Measurements from ENCODE around the gene RPL26. TPM values are rescaled to one million over a fixed set of nuclear protein-coding genes. Genes with fewer than 3 reads are reported as not detected.
"Not testable (repeated sequence)": the region's sequence is repeated elsewhere in the genome, so short reads cannot be mapped to it uniquely, and the experiment has no call there.

Gene RPL26
- total RNA-seq, 2 donors from 2014 or later = 1,496 to 1,646 TPM

GRCh38 chr17:8350339-8350738 is 32.7 kb downstream of the RPL26 start:
- Histone ChIP-seq H3K4me3 (no peak overlapping the region), H3K27ac (no peak overlapping the region), H3K36me3 (replicated peaks in 1 of 2; ENCODE audit: insufficient read depth in 1 of 2, low read depth in 2 of 2) (no peaks in the 10 kb centered on the region), H3K27me3 (no peaks in the 10 kb centered on the region), H3K9me3 (no peaks in the 10 kb centered on the region), H3K4me1 (no peaks in the 10 kb centered on the region)
- intact Hi-C loops (cut with DNase I) = no loop called here
- TF ChIP-seq CTCF (IDR thresholded peaks at IDR 0.05) (no peak), POLR2A (IDR thresholded peaks at IDR 0.05) (no peak)
- ATAC-seq (no peak), DNase-seq (no peak)
- WGBS, 2 donors = 31 to 75% methylated on average over 2 to 7 of the region's 7 CpGs

- H3K4me3 ChIP-seq; H3K9me3 ChIP-seq; DNase-seq; H3K36me3 ChIP-seq (replicated peaks in 1 of 2; ENCODE audit: insufficient read depth in 1 of 2, low read depth in 2 of 2); H3K27ac ChIP-seq; H3K27me3 ChIP-seq; intact Hi-C loops (cut with DNase I); H3K4me1 ChIP-seq; ATAC-seq: not testable (repeated sequence)
- WGBS, 2 donors = 53% methylated on average over 12 of the region's 25 CpGs; no CpG with 5 or more reads in 1 of the 2 donors
Observed at GRCh38 chr17:8347001-8347400, 36.0 kb downstream of the RPL26 start.

GRCh38 chr17:8345951-8346665 is 36.9 kb downstream of the RPL26 start:
- 11 to 18% methylated on average over 5 of the region's 5 CpGs for WGBS, 2 donors
- ATAC-seq (no peak), DNase-seq (no peak)
- H3K9me3 ChIP-seq = no peaks in the 10 kb centered on the region
- intact Hi-C loops (cut with DNase I) = no loop called here
- H3K4me3 ChIP-seq = no peak overlapping the region
- no peaks in the 10 kb centered on the region for H3K27me3 ChIP-seq
- TF ChIP-seq POLR2A (IDR thresholded peaks at IDR 0.05) (no peak), CTCF (IDR thresholded peaks at IDR 0.05) (no peak)
- no peaks in the 10 kb centered on the region for H3K4me1 ChIP-seq
- H3K36me3 ChIP-seq (replicated peaks in 1 of 2; ENCODE audit: insufficient read depth in 1 of 2, low read depth in 2 of 2) = no peaks in the 10 kb centered on the region
- H3K27ac ChIP-seq = no peak overlapping the region

GRCh38 chr17:8345052-8345690 is 37.8 kb downstream of the RPL26 start:
- H3K9me3 ChIP-seq = no peaks in the 10 kb centered on the region
- ATAC-seq = no peak
- no peak overlapping the region for H3K4me3 ChIP-seq
- WGBS, 2 donors = 42 to 59% methylated on average over 6 of the region's 6 CpGs
- H3K27ac ChIP-seq = no peak overlapping the region
- no peaks in the 10 kb centered on the region for H3K27me3 ChIP-seq
- H3K4me1 ChIP-seq = no peaks in the 10 kb centered on the region
- intact Hi-C loops (cut with DNase I) = no loop called here
- no peak for TF ChIP-seq POLR2A (IDR thresholded peaks at IDR 0.05)
- TF ChIP-seq CTCF (IDR thresholded peaks at IDR 0.05) = no peak
- H3K36me3 ChIP-seq (replicated peaks in 1 of 2; ENCODE audit: insufficient read depth in 1 of 2, low read depth in 2 of 2) = no peaks in the 10 kb centered on the region
- DNase-seq = no peak

GRCh38 chr17:8341456-8341855 is 41.5 kb downstream of the RPL26 start:
- Histone ChIP-seq H3K4me1 (no peaks in the 10 kb centered on the region), H3K36me3 (replicated peaks in 1 of 2; ENCODE audit: insufficient read depth in 1 of 2, low read depth in 2 of 2) (no peaks in the 10 kb centered on the region), H3K27ac (no peak overlapping the region), H3K4me3 (no peak overlapping the region), H3K9me3 (no peaks in the 10 kb centered on the region), H3K27me3 (no peaks in the 10 kb centered on the region)
- 62 to 68% methylated on average over 4 of the region's 4 CpGs for WGBS, 2 donors
- ATAC-seq = no peak
- intact Hi-C loops (cut with DNase I) = no loop called here
- DNase-seq = no peak
- TF ChIP-seq CTCF (IDR thresholded peaks at IDR 0.05) = no peak
- TF ChIP-seq POLR2A (IDR thresholded peaks at IDR 0.05) = no peak

Data from body of pancreas (tissue), 4 donors.